HEK293T (cell line): ENCODE data around the gene ZBTB17.

Experiments
- CTCF ChIA-PET: fragments of 350-600 bp; formaldehyde crosslinking; extraction: SDS; loops from one replicate; lab custom pipeline; 2021; ENCODE audit warnings: antibody characterized with exemption, inconsistent platforms; lab: Yijun Ruan, JAX
- POLR2A ChIA-PET: fragments of 350-600 bp; formaldehyde crosslinking; extraction: SDS; loops from one replicate; lab custom pipeline; 2020; ENCODE audit warnings: antibody characterized with exemption, inconsistent platforms; lab: Yijun Ruan, JAX
- DNase-seq: peaks from one replicate; pipeline ENCODE4 v3.0.0; 2012; ENCODE audit warnings: mixed read lengths; ENCODE audit errors: extremely low spot score
- ARNT ChIP-seq: fragments of 450-650 bp; IDR thresholded peaks from 2 replicates; pipeline ENCODE4 v1.6.1; 2017; ENCODE audit warnings: mild to moderate bottlenecking
- BHLHE40 ChIP-seq: fragments of 450-650 bp; IDR thresholded peaks from 2 replicates; pipeline ENCODE4 v1.6.1; 2016; ENCODE audit warnings: mild to moderate bottlenecking, moderate library complexity, borderline replicate concordance
- CTBP1 ChIP-seq: fragments of 450-650 bp; IDR thresholded peaks from 2 replicates; pipeline ENCODE4 v1.6.1; 2016; ENCODE audit warnings: borderline replicate concordance
- ELF4 ChIP-seq: fragments of 450-650 bp; IDR thresholded peaks from 2 replicates; pipeline ENCODE4 v1.6.1; 2017; ENCODE audit warnings: antibody characterized with exemption
- FOXA1 ChIP-seq: fragments of 450-650 bp; IDR thresholded peaks from 2 replicates; pipeline ENCODE4 v1.6.1; 2016; ENCODE audit warnings: mild to moderate bottlenecking
- FOXK2 ChIP-seq: fragments of 450-650 bp; IDR thresholded peaks from 2 replicates; pipeline ENCODE4 v1.6.1; 2016; ENCODE audit warnings: mild to moderate bottlenecking
- FOXM1 ChIP-seq: fragments of 450-650 bp; IDR thresholded peaks from 2 replicates; pipeline ENCODE4 v1.6.1; 2017; ENCODE audit warnings: mild to moderate bottlenecking, borderline replicate concordance
- HDGF ChIP-seq: fragments of 450-650 bp; IDR thresholded peaks from 2 replicates; pipeline ENCODE4 v1.6.1; 2017; ENCODE audit warnings: antibody characterized with exemption, borderline replicate concordance
- L3MBTL2 ChIP-seq: fragments of 450-650 bp; conservative IDR thresholded peaks from 2 replicates; pipeline ENCODE4 v1.6.1; 2016; ENCODE audit warnings: mild to moderate bottlenecking
- LEF1 ChIP-seq: fragments of 450-650 bp; IDR thresholded peaks from 2 replicates; pipeline ENCODE4 v1.6.1; 2017; ENCODE audit warnings: mild to moderate bottlenecking, borderline replicate concordance
- NFRKB ChIP-seq: fragments of 450-650 bp; IDR thresholded peaks from 2 replicates; pipeline ENCODE4 v1.6.1; 2016; ENCODE audit warnings: mild to moderate bottlenecking, moderate library complexity
- SP1 ChIP-seq: fragments of 450-650 bp; IDR thresholded peaks from 2 replicates; pipeline ENCODE4 v1.6.1; 2017
- SUZ12 ChIP-seq: fragments of 450-650 bp; IDR thresholded peaks from 2 replicates; pipeline ENCODE4 v1.6.1; 2016; ENCODE audit warnings: mild to moderate bottlenecking
- TARDBP ChIP-seq: fragments of 450-650 bp; IDR thresholded peaks from 2 replicates; pipeline ENCODE4 v1.6.1; 2016
- ZNF384 ChIP-seq: fragments of 450-650 bp; IDR thresholded peaks from 2 replicates; pipeline ENCODE4 v1.6.1; 2016
- TF ChIP-seq, protein P1 (sequence below): fragments of 450-650 bp; IDR thresholded peaks from 2 replicates; pipeline ENCODE4 v1.6.1; 2016

Gene ZBTB17

GRCh38 chr1:16019644-16020277 is 43.9 kb upstream of the ZBTB17 start:
- TF ChIP-seq FOXK2 (no peak), L3MBTL2 (no peak)
- TF ChIP-seq, protein P1, sequence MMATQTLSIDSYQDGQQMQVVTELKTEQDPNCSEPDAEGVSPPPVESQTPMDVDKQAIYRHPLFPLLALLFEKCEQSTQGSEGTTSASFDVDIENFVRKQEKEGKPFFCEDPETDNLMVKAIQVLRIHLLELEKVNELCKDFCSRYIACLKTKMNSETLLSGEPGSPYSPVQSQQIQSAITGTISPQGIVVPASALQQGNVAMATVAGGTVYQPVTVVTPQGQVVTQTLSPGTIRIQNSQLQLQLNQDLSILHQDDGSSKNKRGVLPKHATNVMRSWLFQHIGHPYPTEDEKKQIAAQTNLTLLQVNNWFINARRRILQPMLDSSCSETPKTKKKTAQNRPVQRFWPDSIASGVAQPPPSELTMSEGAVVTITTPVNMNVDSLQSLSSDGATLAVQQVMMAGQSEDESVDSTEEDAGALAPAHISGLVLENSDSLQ = no peak
- ChIA-PET POLR2A (no interaction called here), CTCF (interaction anchor here (0.7 to 1.0 kb wide), 2 partner anchors 10 to 18 kb away, joined by 3 read pairs; no protein-coding TSS in a partner anchor)
- DNase-seq = no peak

DNA sequence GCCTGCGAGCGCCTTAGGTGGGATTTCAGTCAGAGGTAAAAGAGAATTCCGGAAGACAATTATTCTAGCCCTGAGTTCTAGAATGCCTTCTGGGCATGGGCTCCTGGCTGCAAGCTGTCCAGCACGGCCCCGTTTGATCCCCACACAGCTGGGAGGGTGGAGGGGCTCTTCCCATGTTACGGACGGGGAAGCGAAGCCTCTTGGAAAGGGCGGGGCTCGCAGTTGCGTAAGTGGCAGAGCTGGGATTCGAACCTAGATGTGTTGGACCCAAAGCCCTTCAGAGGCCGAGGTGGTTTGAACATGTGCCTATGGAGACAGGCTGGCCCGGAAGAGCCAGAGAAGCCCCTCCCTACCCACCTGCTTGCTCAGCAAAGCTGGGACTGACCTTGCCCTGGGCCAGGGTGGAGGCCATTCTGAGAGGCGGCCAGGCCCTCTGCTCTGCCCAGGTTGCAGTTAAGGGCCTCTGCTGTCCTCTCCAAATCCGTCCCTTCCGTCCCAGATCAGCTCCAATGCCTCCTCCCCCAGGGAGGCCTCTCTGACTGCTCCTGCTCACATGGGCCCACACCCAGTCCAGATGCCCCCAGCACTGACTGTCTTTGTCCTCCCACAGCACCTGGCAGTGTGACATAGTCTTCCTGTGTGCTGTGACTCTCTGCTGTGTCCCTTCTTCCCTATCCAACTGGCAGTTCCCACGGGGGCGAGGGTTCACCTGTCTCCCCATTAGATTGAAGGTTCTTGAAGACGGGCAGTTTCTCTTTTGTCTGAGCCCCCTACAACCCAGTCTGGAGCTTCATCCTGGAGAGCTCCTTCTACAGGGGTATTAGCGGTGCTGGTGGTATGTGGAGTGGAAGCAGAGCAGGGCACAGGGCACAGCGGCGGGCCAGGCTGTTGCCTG is 43.1 kb upstream of the ZBTB17 start:
- CTCF ChIA-PET = interaction anchor here (1.0 to 1.1 kb wide), 2 partner anchors 9 kb away, joined by 3 read pairs; no protein-coding TSS in a partner anchor
- POLR2A ChIA-PET = no interaction called here
- DNase-seq = no peak
- TF ChIP-seq SUZ12 (no peak), SP1 (no peak), ARNT (no peak)

DNA sequence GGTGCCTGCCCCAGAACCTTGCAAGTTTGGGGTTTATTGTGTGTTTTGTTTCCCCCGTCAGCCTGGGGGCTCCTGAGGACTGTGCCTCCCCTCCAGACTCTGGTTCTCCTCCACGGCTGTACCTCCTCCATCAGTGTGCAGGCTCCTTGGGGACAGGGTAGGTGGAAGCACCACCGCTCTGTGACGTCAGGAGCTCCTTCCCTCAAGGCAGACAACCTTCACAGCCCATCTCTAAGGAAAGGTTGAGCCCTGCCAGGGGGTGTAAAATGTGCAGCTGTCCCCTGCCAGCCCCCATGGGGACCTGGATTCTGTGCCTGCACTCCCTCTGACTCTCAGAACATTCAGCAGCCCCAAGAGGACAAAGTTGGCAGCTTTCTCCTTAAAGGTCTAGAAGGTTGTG is 42.4 kb upstream of the ZBTB17 start:
- no peak for DNase-seq
- POLR2A ChIA-PET = no interaction called here
- CTCF ChIA-PET = interaction anchor here (0.9 to 1.1 kb wide), 3 partner anchors 8 to 220 kb away, joined by 3 read pairs; no protein-coding TSS in a partner anchor
- TF ChIP-seq ELF4 = no peak
- no peak for TF ChIP-seq LEF1
- no peak for TF ChIP-seq L3MBTL2
- no peak for TF ChIP-seq ARNT
- no peak for TF ChIP-seq TARDBP

DNA sequence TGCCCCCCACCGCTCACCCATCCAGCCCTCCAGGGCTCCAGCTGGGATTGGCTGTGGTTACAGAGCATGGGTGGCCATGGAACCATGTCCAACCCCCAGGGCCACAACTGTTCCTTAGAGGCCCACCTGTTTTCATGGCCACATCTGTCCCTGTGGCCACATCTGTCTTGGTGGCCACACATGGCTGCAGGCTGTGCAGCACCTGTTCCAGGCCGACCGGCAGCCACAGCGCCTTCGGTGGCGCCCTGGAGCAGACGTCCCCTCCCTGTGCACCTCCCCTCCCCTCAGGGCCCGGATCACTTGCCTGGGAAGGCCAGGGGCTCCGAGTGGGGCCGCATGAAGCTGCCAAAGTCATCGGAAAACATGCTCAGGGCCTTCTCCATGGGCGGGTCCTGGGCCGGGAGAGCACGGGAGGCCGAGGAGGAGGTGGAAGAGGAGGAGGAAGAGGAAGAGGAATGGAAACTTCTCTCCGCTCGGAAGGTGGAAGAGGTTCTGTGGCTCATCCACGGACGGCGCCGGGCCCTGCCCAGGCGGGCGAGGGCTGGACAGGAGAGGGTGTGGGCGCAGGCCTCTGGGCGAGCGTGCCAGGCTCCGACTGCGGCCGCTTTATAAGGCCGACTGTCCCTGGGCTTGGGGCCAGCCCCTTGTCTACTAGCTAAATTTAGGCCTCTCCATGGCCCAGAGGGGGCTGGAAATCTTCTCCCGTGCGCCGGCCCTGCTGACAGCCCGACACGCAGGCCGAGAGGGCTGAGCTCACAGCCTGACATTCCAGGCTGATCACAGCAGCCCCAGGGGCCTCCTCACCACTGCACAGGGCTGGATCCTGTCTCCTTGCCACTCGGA is 41.8 kb upstream of the ZBTB17 start, which contains the start of gene HSPB7:
Gene HSPB7, minus strand, starts transcription at position 583 of the 843 bp plus-strand sequence. Its CDS starts 80 bp downstream, at position 503.
- peak; percentile 39 for DNase-seq
- POLR2A ChIA-PET = no interaction called here
- TF ChIP-seq ARNT = no peak
- no peak for TF ChIP-seq SUZ12
- TF ChIP-seq, protein P1 = no peak
- no peak for TF ChIP-seq LEF1
- no peak for TF ChIP-seq L3MBTL2
- no peak for TF ChIP-seq ZNF384
- TF ChIP-seq SP1 = no peak
- TF ChIP-seq NFRKB = no peak
- no peak for TF ChIP-seq FOXA1
- TF ChIP-seq HDGF = no peak
- TF ChIP-seq BHLHE40 = no peak
- no peak for TF ChIP-seq TARDBP
- TF ChIP-seq FOXK2 = no peak
- no peak for TF ChIP-seq ELF4
- TF ChIP-seq FOXM1 = no peak
- no peak for TF ChIP-seq CTBP1
- CTCF ChIA-PET = interaction anchor here (0.9 to 1.1 kb wide), 3 partner anchors 8 to 220 kb away, joined by 3 read pairs; no protein-coding TSS in a partner anchor

GRCh38 chr1:16017076-16017460 is 41.2 kb upstream of the ZBTB17 start:
- ChIA-PET POLR2A (no interaction called here), CTCF (interaction anchor here (0.6 kb wide), 1 partner anchor 221 kb away, joined by 3 read pairs; no protein-coding TSS in a partner anchor)
- no peak for TF ChIP-seq ELF4
- no peak for TF ChIP-seq ZNF384
- no peak for TF ChIP-seq SUZ12
- no peak for TF ChIP-seq FOXA1
- no peak for TF ChIP-seq L3MBTL2
- TF ChIP-seq, protein P1 = no peak
- no peak for TF ChIP-seq NFRKB
- TF ChIP-seq FOXM1 = no peak
- TF ChIP-seq BHLHE40 = no peak
- TF ChIP-seq CTBP1 = no peak
- no peak for TF ChIP-seq FOXK2
- TF ChIP-seq TARDBP = no peak
- TF ChIP-seq LEF1 = no peak
- TF ChIP-seq ARNT = no peak
- TF ChIP-seq HDGF = no peak
- no peak for DNase-seq
